SJCRH30 (cell line): ENCODE data around the gene NFILZ. TPM values are rescaled to one million over a fixed set of nuclear protein-coding genes. Genes with fewer than 3 reads are reported as not detected.

ENCODE experiments used
- total RNA-seq: library from RNA; depleted of rRNA; stranded (reverse); fragments of >200 nt; shearing (Covaris generic); gene quantifications from 2 replicates; pipeline ENCODE4 v1.2.3, GENCODE V29; 2014; rRNA removed

Gene NFILZ
- total RNA-seq, 1 experiment from 2014 or later = not detected

Other genes starting within 250 kb of the NFILZ start
- 15.9 and 17.7 TPM in 2 replicates for gene RAB11B, start 240.3 kb upstream of the NFILZ start, total RNA-seq
- gene MARCHF2, start 217.3 kb upstream of the NFILZ start, total RNA-seq = 0.55 and 2.8 TPM in 2 replicates
- 191 and 195 TPM in 2 replicates for gene HNRNPM, start 185.7 kb upstream of the NFILZ start, total RNA-seq
- not detected in 2 replicates for gene PRAM1, start 128.0 kb upstream of the NFILZ start, total RNA-seq
- gene ZNF414, start 116.5 kb upstream of the NFILZ start, total RNA-seq = 3.1 and 4.7 TPM in 2 replicates
- 0.04 TPM in 1 of 2 replicates, not detected in the other for gene MYO1F, start 53.2 kb upstream of the NFILZ start, total RNA-seq
- not detected in 2 replicates for gene ADAMTS10, start 19.9 kb upstream of the NFILZ start, total RNA-seq
- gene ACTL9, start 68.2 kb downstream of the NFILZ start, total RNA-seq = not detected in 2 replicates
- gene OR2Z1, start 91.0 kb downstream of the NFILZ start, total RNA-seq = not detected in 2 replicates
- gene ZNF558, start 201.7 kb downstream of the NFILZ start, total RNA-seq = 20.9 and 22.4 TPM in 2 replicates
- gene MBD3L1, start 201.7 kb downstream of the NFILZ start, total RNA-seq = not detected in 2 replicates